ENCODE measurements around the gene NPFF. TPM values are rescaled to one million over a fixed set of nuclear protein-coding genes. Genes with fewer than 3 reads are reported as not detected.

The NPFF gene
- total RNA-seq, 1 donor from 2014 or later, result not detected

GRCh38 chr12:53523131-53523530 is 15.8 kb upstream of the NPFF start:
- TF ChIP-seq CTCF (IDR thresholded peaks at IDR 0.05) (no peak), POLR2AphosphoS5 (IDR thresholded peaks at IDR 0.05; ENCODE audit: insufficient read depth in 1 of 2, low read depth in 1 of 2) (no peak), POLR2A (IDR thresholded peaks at IDR 0.05) (no peak)
- Histone ChIP-seq H3K27ac (no peak overlapping the region), H3K4me3 (no peak overlapping the region), H3K36me3 (peaks cover 0 to 79% of the 10 kb centered on the region in 2 donors), H3K4me1 (no peaks in the 10 kb centered on the region), H3K9me3 (no peaks in the 10 kb centered on the region), H3K27me3 (no peaks in the 10 kb centered on the region)
- no peak for DNase-seq (ENCODE audit: extremely low spot score in 2 of 2)
- intact Hi-C loops (cut with DNase I), result no loop called here

GRCh38 chr12:53518381-53518780 is 11.1 kb upstream of the NPFF start:
- Histone ChIP-seq H3K4me1 (no peaks in the 10 kb centered on the region), H3K36me3 (peaks cover 0 to 89% of the 10 kb centered on the region in 2 donors), H3K27ac (no peak overlapping the region), H3K9me3 (no peaks in the 10 kb centered on the region), H3K4me3 (no peak overlapping the region), H3K27me3 (no peaks in the 10 kb centered on the region)
- intact Hi-C loops (cut with DNase I), result no loop called here
- DNase-seq (ENCODE audit: extremely low spot score in 2 of 2), result no peak
- no peak for TF ChIP-seq POLR2AphosphoS5 (IDR thresholded peaks at IDR 0.05; ENCODE audit: insufficient read depth in 1 of 2, low read depth in 1 of 2)
- no peak for TF ChIP-seq POLR2A (IDR thresholded peaks at IDR 0.05)
- no peak for TF ChIP-seq CTCF (IDR thresholded peaks at IDR 0.05)

- DNase-seq (ENCODE audit: extremely low spot score in 2 of 2), result no peak
- H3K27me3 ChIP-seq, result no peaks in the 10 kb centered on the region
- intact Hi-C loops (cut with DNase I), result no loop called here
Observed at GRCh38 chr12:53516758-53517455, 9.6 kb upstream of the NPFF start.

GRCh38 chr12:53515291-53515680 is 8.0 kb upstream of the NPFF start:
- no peaks in the 10 kb centered on the region for H3K27me3 ChIP-seq
- H3K9me3 ChIP-seq, result no peaks in the 10 kb centered on the region
- intact Hi-C loops (cut with DNase I), result no loop called here
- no peak overlapping the region for H3K27ac ChIP-seq
- H3K36me3 ChIP-seq, result peaks cover 0 to 82% of the 10 kb centered on the region in 2 donors
- no peak for DNase-seq (ENCODE audit: extremely low spot score in 2 of 2)
- no peaks in the 10 kb centered on the region for H3K4me1 ChIP-seq
- TF ChIP-seq POLR2A (IDR thresholded peaks at IDR 0.05) (no peak), CTCF (IDR thresholded peaks at IDR 0.05) (no peak), POLR2AphosphoS5 (IDR thresholded peaks at IDR 0.05; ENCODE audit: insufficient read depth in 1 of 2, low read depth in 1 of 2) (no peak)
- H3K4me3 ChIP-seq, result no peak overlapping the region

More at GRCh38 chr12:53516758-53517455, 9.6 kb upstream of the NPFF start:
- H3K4me1 ChIP-seq, result no peaks in the 10 kb centered on the region
- H3K4me3 ChIP-seq, result no peak overlapping the region
- TF ChIP-seq POLR2A (IDR thresholded peaks at IDR 0.05) (no peak), CTCF (IDR thresholded peaks at IDR 0.05) (no peak), POLR2AphosphoS5 (IDR thresholded peaks at IDR 0.05; ENCODE audit: insufficient read depth in 1 of 2, low read depth in 1 of 2) (no peak)
- no peak overlapping the region for H3K27ac ChIP-seq
- H3K9me3 ChIP-seq, result no peaks in the 10 kb centered on the region
- peaks cover 0 to 78% of the 10 kb centered on the region in 2 donors for H3K36me3 ChIP-seq

GRCh38 chr12:53514628-53515290 is 7.5 kb upstream of the NPFF start:
- DNase-seq (ENCODE audit: extremely low spot score in 2 of 2), result no peak
- H3K27ac ChIP-seq, result no peak overlapping the region
- no peak overlapping the region for H3K4me3 ChIP-seq
- intact Hi-C loops (cut with DNase I), result no loop called here
- H3K9me3 ChIP-seq, result no peaks in the 10 kb centered on the region
- no peaks in the 10 kb centered on the region for H3K4me1 ChIP-seq
- H3K36me3 ChIP-seq, result peaks cover 0 to 84% of the 10 kb centered on the region in 2 donors
- no peak for TF ChIP-seq POLR2A (IDR thresholded peaks at IDR 0.05)
- TF ChIP-seq CTCF (IDR thresholded peaks at IDR 0.05), result no peak
- TF ChIP-seq POLR2AphosphoS5 (IDR thresholded peaks at IDR 0.05; ENCODE audit: insufficient read depth in 1 of 2, low read depth in 1 of 2), result no peak
- no peaks in the 10 kb centered on the region for H3K27me3 ChIP-seq
